22Rv1 (cell line): ENCODE data around the gene KIF12.

Experiments used
- CTCF ChIP-seq: fragments of 450-650 bp; IDR thresholded peaks from 2 replicates; pipeline ENCODE4 v1.5.1; 2017; ENCODE audit warnings: mild to moderate bottlenecking
- ZFX ChIP-seq: fragments of 450-650 bp; IDR thresholded peaks from 2 replicates; pipeline ENCODE4 v1.6.1; 2017; ENCODE audit warnings: antibody characterized with exemption, borderline replicate concordance

DNA sequence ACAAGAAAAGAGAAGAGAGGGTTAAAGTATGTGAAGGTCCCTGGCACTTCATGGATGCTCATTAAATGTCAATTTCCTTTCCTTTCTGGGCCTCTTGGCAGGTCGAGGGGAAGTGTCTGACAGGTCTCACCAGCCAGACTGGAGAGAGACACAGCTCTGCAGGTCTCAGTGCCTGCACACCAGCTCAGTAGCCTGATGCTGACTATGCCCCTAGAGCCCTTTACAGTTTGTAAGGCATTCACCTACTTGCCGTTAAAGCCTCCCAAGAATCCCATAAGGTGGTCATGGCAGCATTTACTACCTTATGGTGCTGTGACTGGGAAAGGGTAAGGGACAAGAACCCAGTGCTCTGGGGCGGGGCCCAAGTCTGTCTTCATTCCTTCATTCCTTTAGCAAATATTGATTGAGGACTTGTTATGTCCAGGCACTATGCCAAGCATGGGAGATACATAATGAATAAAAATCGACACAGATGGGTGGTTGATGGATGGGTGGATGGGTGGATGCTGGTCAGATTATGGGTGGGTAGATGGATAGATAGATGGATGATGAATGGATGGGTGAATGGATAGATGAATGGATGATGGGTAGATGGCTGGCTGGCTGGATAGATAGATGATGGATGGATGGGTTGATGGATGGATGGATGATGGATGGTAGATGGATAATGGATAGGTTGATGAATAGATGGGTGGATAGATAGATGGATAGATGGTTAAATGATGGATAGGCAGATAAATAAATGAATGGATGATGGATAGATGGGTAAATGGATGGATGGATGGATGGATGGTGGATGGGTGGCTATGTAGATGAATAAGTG is 21.3 kb upstream of the KIF12 start:
- TF ChIP-seq CTCF, result no peak
- TF ChIP-seq ZFX, result no peak
